ENCODE measurements around the gene LYSMD3.
A peak's percentile ranks its signal among the peaks of the same experiment; 100 is the strongest.
"Not testable (repeated sequence)": the region's sequence is repeated elsewhere in the genome, so short reads cannot be mapped to it uniquely, and the experiment has no call there.

LYSMD3 gene

GRCh38 chr5:90529194-90529938, at the start of gene LYSMD3:
TSS of gene LYSMD3 (minus strand) at chr5:90529584. CDS start at chr5:90525289, 4,295 bp downstream.
- H3K4me3 Mint-ChIP-seq = peak within 1 kb of the TSS; percentile 98
- TF ChIP-seq, protein P1, sequence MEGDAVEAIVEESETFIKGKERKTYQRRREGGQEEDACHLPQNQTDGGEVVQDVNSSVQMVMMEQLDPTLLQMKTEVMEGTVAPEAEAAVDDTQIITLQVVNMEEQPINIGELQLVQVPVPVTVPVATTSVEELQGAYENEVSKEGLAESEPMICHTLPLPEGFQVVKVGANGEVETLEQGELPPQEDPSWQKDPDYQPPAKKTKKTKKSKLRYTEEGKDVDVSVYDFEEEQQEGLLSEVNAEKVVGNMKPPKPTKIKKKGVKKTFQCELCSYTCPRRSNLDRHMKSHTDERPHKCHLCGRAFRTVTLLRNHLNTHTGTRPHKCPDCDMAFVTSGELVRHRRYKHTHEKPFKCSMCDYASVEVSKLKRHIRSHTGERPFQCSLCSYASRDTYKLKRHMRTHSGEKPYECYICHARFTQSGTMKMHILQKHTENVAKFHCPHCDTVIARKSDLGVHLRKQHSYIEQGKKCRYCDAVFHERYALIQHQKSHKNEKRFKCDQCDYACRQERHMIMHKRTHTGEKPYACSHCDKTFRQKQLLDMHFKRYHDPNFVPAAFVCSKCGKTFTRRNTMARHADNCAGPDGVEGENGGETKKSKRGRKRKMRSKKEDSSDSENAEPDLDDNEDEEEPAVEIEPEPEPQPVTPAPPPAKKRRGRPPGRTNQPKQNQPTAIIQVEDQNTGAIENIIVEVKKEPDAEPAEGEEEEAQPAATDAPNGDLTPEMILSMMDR (IDR thresholded peaks at IDR 0.05) = no peak
- no peaks in the 10 kb centered on the region for H3K27me3 Mint-ChIP-seq (ENCODE audit: low read depth, poor library complexity)
- no peaks in the 10 kb centered on the region for H3K9me3 Mint-ChIP-seq
- peaks cover 31% of the 10 kb centered on the region for H3K4me1 Mint-ChIP-seq
- peak; percentile 96 for DNase-seq
- peak within 1 kb of the TSS; percentile 99 for H3K27ac Mint-ChIP-seq
- H3K36me3 Mint-ChIP-seq (ENCODE audit: low read depth) = peaks cover 12% of the 10 kb centered on the region

DNA sequence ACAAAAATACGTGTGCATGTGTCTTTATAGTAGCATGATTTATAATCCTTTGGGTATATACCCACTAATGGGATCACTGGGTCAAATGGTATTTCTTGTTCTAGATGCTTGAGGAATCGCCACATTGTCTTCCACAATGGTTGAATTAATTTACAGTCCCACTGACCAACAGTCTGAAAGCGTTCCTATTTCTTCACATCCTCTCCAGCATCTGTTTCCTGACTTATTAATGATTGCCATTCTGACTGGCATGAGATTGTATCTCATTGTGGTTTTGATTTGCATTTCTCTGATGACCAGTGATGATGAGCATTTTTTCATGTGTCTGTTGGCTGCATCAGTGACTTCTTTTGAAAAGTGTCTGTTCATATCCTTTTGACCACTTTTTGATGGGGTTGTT, 47.2 kb upstream of the LYSMD3 start:
- not testable (repeated sequence) for DNase-seq; H3K27me3 Mint-ChIP-seq (ENCODE audit: low read depth, poor library complexity); H3K4me1 Mint-ChIP-seq; H3K27ac Mint-ChIP-seq; H3K4me3 Mint-ChIP-seq
- peaks cover 83% of the 10 kb centered on the region for H3K9me3 Mint-ChIP-seq
- peaks cover 91% of the 10 kb centered on the region for H3K36me3 Mint-ChIP-seq (ENCODE audit: low read depth)

DNA sequence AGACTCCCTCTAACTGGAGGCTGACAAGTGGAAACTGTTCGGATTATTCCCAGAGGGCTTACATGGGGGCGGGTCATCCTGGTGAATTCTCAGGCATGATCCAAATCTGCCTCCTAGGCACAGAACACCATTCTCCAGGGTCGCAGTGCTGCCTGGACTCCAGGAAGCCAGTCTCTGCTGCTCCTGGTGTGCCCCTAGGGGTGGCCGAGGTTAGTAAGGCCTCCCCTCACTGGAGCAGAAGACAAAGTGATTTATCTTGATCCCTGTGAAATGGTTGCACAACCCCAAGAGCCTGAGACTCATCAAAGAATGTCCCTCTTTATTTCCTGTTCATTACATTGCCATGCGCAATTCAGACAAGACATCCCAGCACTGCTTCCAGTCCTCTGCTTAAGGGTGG, 46.3 kb upstream of the LYSMD3 start:
- Mint-ChIP-seq H3K27me3 (ENCODE audit: low read depth, poor library complexity) (no peaks in the 10 kb centered on the region), H3K4me1 (peaks cover 9% of the 10 kb centered on the region), H3K9me3 (peaks cover 78% of the 10 kb centered on the region), H3K4me3 (no peak overlapping the region), H3K36me3 (ENCODE audit: low read depth) (peaks cover 86% of the 10 kb centered on the region), H3K27ac (no peak overlapping the region)
- TF ChIP-seq, protein P1 (IDR thresholded peaks at IDR 0.05) = no peak
- no peak for DNase-seq

DNA sequence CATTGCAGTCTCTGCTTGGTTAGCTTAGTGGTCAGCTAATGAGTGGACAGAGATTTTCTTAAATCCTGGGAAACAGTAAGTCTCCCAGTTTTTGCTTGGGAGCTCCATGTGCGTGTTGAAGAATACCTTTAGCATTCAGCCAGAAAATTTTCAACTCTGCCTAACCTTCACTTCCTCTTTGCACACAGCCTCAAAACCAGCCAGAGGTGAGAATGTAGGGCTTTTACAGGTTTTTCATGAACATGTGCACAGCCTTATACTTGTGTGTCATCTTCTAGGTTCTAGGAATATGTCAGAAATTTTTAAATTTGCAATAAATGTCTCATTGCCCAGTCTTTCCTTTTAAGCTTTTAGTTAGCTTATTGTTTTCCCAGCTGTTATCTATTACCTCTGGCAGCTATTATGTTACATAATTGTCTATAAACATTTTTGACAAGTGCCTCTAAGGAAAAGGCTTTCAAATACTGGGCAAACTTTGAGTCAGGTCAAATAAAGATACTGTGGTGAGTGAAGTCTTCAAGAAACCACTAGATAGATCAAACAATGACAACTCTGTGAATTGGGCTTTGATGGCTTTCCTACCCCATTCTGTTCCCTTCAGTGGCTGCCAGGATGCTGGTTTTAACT, 41.9 kb upstream of the LYSMD3 start:
- TF ChIP-seq, protein P1 (IDR thresholded peaks at IDR 0.05) = no peak
- Mint-ChIP-seq H3K4me1 (peaks cover 9% of the 10 kb centered on the region), H3K27ac (peak overlapping the region; percentile 83), H3K27me3 (ENCODE audit: low read depth, poor library complexity) (no peaks in the 10 kb centered on the region), H3K36me3 (ENCODE audit: low read depth) (peaks cover 86% of the 10 kb centered on the region), H3K9me3 (peaks cover 76% of the 10 kb centered on the region), H3K4me3 (no peak overlapping the region)
- no peak for DNase-seq

- peaks cover 88% of the 10 kb centered on the region for H3K36me3 Mint-ChIP-seq (ENCODE audit: low read depth)
- no peak overlapping the region for H3K4me3 Mint-ChIP-seq
- no peak for DNase-seq
- no peaks in the 10 kb centered on the region for H3K27me3 Mint-ChIP-seq (ENCODE audit: low read depth, poor library complexity)
- H3K4me1 Mint-ChIP-seq = peaks cover 9% of the 10 kb centered on the region
- peaks cover 79% of the 10 kb centered on the region for H3K9me3 Mint-ChIP-seq
- no peak overlapping the region for H3K27ac Mint-ChIP-seq
- TF ChIP-seq, protein P1 (IDR thresholded peaks at IDR 0.05) = no peak
Measured at GRCh38 chr5:90570034-90570433, 40.6 kb upstream of the LYSMD3 start.

- Mint-ChIP-seq H3K27ac (no peak overlapping the region), H3K9me3 (peaks cover 74% of the 10 kb centered on the region), H3K27me3 (ENCODE audit: low read depth, poor library complexity) (no peaks in the 10 kb centered on the region), H3K4me1 (peaks cover 9% of the 10 kb centered on the region), H3K4me3 (no peak overlapping the region), H3K36me3 (ENCODE audit: low read depth) (peaks cover 83% of the 10 kb centered on the region)
- TF ChIP-seq, protein P1 (IDR thresholded peaks at IDR 0.05) = no peak
- DNase-seq = no peak
Measured at GRCh38 chr5:90569084-90569483, 39.7 kb upstream of the LYSMD3 start.
